ENCODE measurements around the gene ZMAT1. TPM values are rescaled to one million over a fixed set of nuclear protein-coding genes. Genes with fewer than 3 reads are reported as not detected.

The ZMAT1 gene
- total and polyA plus RNA-seq, 2 donors (not counting 3 experiments of a cell fraction or from before 2014, with no cell fraction given): 2.4 to 4.3 TPM

GRCh38 chrX:101932249-101932570 lies 383 bp upstream of the ZMAT1 start:
- Histone ChIP-seq H3K27me3 (ENCODE audit: control insufficient read depth in 2 of 2, insufficient read depth in 2 of 2, low read length in 2 of 2) (no peaks in the 10 kb centered on the region), H3K4me1 (ENCODE audit: control insufficient read depth, extremely low read depth, insufficient read depth, low read length) (peaks cover 5% of the 10 kb centered on the region), H3K4me3 (replicated peaks in 1 of 3; ENCODE audit: insufficient read depth in 1 of 3, low read depth in 1 of 3, low read length in 3 of 3) (no peak overlapping the region), H3K36me3 (ENCODE audit: control insufficient read depth in 2 of 2, extremely low read depth in 1 of 2, insufficient read depth in 2 of 2, low read length in 2 of 2) (no peaks in the 10 kb centered on the region), H3K9ac (replicated peaks; ENCODE audit: extremely low read depth, insufficient read depth, low read length) (no peak overlapping the region), H2AFZ (ENCODE audit: low read depth, low read length) (no peak overlapping the region), H3K27ac (ENCODE audit: insufficient read depth, low read depth, low read length) (peak overlapping the region; percentile 63), H3K4me2 (ENCODE audit: insufficient read depth, low read length) (no peak overlapping the region), H4K20me1 (replicated peaks; ENCODE audit: control insufficient read depth, extremely low read depth, insufficient read depth, low read length) (no peaks in the 10 kb centered on the region), H3K9me3 (replicated peaks; ENCODE audit: control insufficient read depth, insufficient read depth, low read length) (no peaks in the 10 kb centered on the region), H3K79me2 (ENCODE audit: control insufficient read depth, insufficient read depth, low read length) (no peaks in the 10 kb centered on the region), H3K9me1 (replicated peaks; ENCODE audit: control insufficient read depth, extremely low read depth, insufficient read depth, low read length) (no peaks in the 10 kb centered on the region)
- DNase-seq (ENCODE audit: low read depth, low spot score): no peak
- intact Hi-C loops (cut with micrococcal nuclease) (loop anchor here (5.0 to 10.0 kb wide), 2 partner anchors 137 to 515 kb away; no protein-coding TSS in a partner anchor), dilution Hi-C loops (cut with MboI; ENCODE audit: extremely low pct_ligation_motif_present, low sequenced_read_pairs) (no loop called here)
- no TSS peak for BruUV-seq (replicated peaks)
- CTCF ChIA-PET: interaction anchor here (0.7 to 1.6 kb wide), 5 partner anchors 10 to 154 kb away, joined by 3 to 9 read pairs (median 4); no protein-coding TSS in a partner anchor
- POLR2A ChIA-PET: interaction anchor here (0.6 to 1.9 kb wide), 3 partner anchors 13 to 138 kb away, joined by 3 to 18 read pairs (median 9); no protein-coding TSS in a partner anchor
- TF ChIP-seq POLR2A (IDR thresholded peaks at IDR 0.05; ENCODE audit: low read depth, low read length) (no peak), MAX (IDR thresholded peaks at IDR 0.05; ENCODE audit: insufficient read depth, insufficient read length) (peak; percentile 76), GATA2 (IDR thresholded peaks at IDR 0.05; ENCODE audit: insufficient read depth, insufficient read length, low read depth, low read length) (peak; percentile 46)
- no peak for FAIRE-seq

- CTCF ChIA-PET: interaction anchor here (1.6 kb wide), 1 partner anchor 12 kb away, joined by 5 read pairs; no protein-coding TSS in a partner anchor
- dilution Hi-C loops (cut with MboI; ENCODE audit: extremely low pct_ligation_motif_present, low sequenced_read_pairs): no loop called here
- peak overlapping the region; percentile 63 for H3K27ac ChIP-seq (ENCODE audit: insufficient read depth, low read depth, low read length)
Measured at GRCh38 chrX:101931136-101931487, 715 bp downstream of the ZMAT1 start.

More at GRCh38 chrX:101931136-101931487, 715 bp downstream of the ZMAT1 start:
- Histone ChIP-seq H3K9me3 (replicated peaks; ENCODE audit: control insufficient read depth, insufficient read depth, low read length) (no peaks in the 10 kb centered on the region), H3K4me2 (ENCODE audit: insufficient read depth, low read length) (peak overlapping the region; percentile 81), H3K4me3 (replicated peaks in 1 of 3; ENCODE audit: insufficient read depth in 1 of 3, low read depth in 1 of 3, low read length in 3 of 3) (peak overlapping the region; percentile 23 to 58 (median 46)), H3K9me1 (replicated peaks; ENCODE audit: control insufficient read depth, extremely low read depth, insufficient read depth, low read length) (no peaks in the 10 kb centered on the region), H4K20me1 (replicated peaks; ENCODE audit: control insufficient read depth, extremely low read depth, insufficient read depth, low read length) (no peaks in the 10 kb centered on the region), H3K4me1 (ENCODE audit: control insufficient read depth, extremely low read depth, insufficient read depth, low read length) (peaks cover 5% of the 10 kb centered on the region), H3K9ac (replicated peaks; ENCODE audit: extremely low read depth, insufficient read depth, low read length) (peak overlapping the region; percentile 88), H2AFZ (ENCODE audit: low read depth, low read length) (peak overlapping the region; percentile 11), H3K36me3 (ENCODE audit: control insufficient read depth in 2 of 2, extremely low read depth in 1 of 2, insufficient read depth in 2 of 2, low read length in 2 of 2) (no peaks in the 10 kb centered on the region), H3K27me3 (ENCODE audit: control insufficient read depth in 2 of 2, insufficient read depth in 2 of 2, low read length in 2 of 2) (no peaks in the 10 kb centered on the region), H3K79me2 (ENCODE audit: control insufficient read depth, insufficient read depth, low read length) (no peaks in the 10 kb centered on the region)
- DNase-seq (ENCODE audit: low read depth, low spot score) (no peak), FAIRE-seq (no peak)
- BruUV-seq (replicated peaks): no TSS peak
- POLR2A ChIA-PET: interaction anchor here (1.9 kb wide), 1 partner anchor 12 kb away, joined by 18 read pairs; no protein-coding TSS in a partner anchor
- intact Hi-C loops (cut with micrococcal nuclease): loop anchor here (5.0 to 10.0 kb wide), 2 partner anchors 136 to 514 kb away; no protein-coding TSS in a partner anchor
- TF ChIP-seq JUN (IDR thresholded peaks at IDR 0.05; ENCODE audit: borderline replicate concordance, insufficient read depth, insufficient read length, low read depth) (no peak), MYC (IDR thresholded peaks at IDR 0.05; ENCODE audit: low read depth, low read length) (no peak), POLR2AphosphoS5 (IDR thresholded peaks at IDR 0.05; ENCODE audit: insufficient read depth, low read depth, low read length) (no peak), FOS (IDR thresholded peaks at IDR 0.05; ENCODE audit: borderline replicate concordance, insufficient read depth, low read length) (no peak), MAX (IDR thresholded peaks at IDR 0.05; ENCODE audit: insufficient read depth, insufficient read length) (no peak), POLR2A (IDR thresholded peaks at IDR 0.05; ENCODE audit: low read depth, low read length) (no peak), EZH2 (IDR thresholded peaks at IDR 0.05; ENCODE audit: borderline replicate concordance, low read depth, low read length, severe bottlenecking) (no peak), GATA2 (IDR thresholded peaks at IDR 0.05; ENCODE audit: insufficient read depth, insufficient read length, low read depth, low read length) (no peak), CTCF (IDR thresholded peaks at IDR 0.05; ENCODE audit: extremely low read depth in 1 of 2, insufficient read depth in 1 of 2, low read depth in 1 of 2, low read length in 2 of 2) (no peak)

Data from endothelial cell of umbilical vein (primary cell).